ENCODE measurements around the gene C1orf226. TPM values are rescaled to one million over a fixed set of nuclear protein-coding genes. Genes with fewer than 3 reads are reported as not detected.

The C1orf226 gene, protein sequence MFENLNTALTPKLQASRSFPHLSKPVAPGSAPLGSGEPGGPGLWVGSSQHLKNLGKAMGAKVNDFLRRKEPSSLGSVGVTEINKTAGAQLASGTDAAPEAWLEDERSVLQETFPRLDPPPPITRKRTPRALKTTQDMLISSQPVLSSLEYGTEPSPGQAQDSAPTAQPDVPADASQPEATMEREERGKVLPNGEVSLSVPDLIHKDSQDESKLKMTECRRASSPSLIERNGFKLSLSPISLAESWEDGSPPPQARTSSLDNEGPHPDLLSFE
- total RNA-seq, result 7.1 TPM
- long read RNA-seq, full-length matches to known transcripts, result 1 of 6 reads
- long read RNA-seq, partial matches to known transcripts, result 0 of 6 reads
- long read RNA-seq, other reads (novel, unspliced or antisense), result 5 of 6 reads

DNA sequence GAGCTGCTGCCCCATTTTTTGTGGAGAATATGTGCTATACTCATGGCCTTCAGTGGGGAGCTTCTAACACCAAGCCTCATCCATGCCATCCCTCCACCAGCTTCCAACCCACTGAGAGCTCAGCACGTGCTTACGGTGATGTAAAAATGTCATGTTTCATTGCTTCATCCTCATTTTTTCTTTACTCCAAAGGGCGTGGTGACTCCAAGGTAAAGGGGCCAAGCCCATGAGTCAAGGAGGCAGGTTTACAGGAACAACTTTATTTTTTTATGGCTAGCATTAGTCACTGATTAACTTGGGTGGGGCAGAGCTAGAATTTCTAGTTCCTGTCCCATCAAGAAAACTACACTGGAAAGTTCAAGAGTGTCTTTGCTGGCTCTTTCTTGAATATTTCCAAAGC lies at the start of gene C1orf226:
Gene C1orf226, plus strand, starts transcription at position 346 of the 400 bp plus-strand sequence. CDS start 174 bp downstream, outside the sequence.
- ATAC-seq, result peak; percentile 72
- Histone ChIP-seq H3K36me3 (no peaks in the 10 kb centered on the region), H3K27me3 (no peaks in the 10 kb centered on the region), H3K4me3 (no peak within 1 kb of the TSS), H3K4me1 (peaks cover 10% of the 10 kb centered on the region), H3K27ac (peak within 1 kb of the TSS; percentile 47), H3K9me3 (no peaks in the 10 kb centered on the region)
- intact Hi-C loops (cut with DNase I), result loop anchor here (10.0 kb wide), 1 partner anchor 327 kb away; no protein-coding TSS in a partner anchor
- no peak for DNase-seq
- TF ChIP-seq, protein P1, sequence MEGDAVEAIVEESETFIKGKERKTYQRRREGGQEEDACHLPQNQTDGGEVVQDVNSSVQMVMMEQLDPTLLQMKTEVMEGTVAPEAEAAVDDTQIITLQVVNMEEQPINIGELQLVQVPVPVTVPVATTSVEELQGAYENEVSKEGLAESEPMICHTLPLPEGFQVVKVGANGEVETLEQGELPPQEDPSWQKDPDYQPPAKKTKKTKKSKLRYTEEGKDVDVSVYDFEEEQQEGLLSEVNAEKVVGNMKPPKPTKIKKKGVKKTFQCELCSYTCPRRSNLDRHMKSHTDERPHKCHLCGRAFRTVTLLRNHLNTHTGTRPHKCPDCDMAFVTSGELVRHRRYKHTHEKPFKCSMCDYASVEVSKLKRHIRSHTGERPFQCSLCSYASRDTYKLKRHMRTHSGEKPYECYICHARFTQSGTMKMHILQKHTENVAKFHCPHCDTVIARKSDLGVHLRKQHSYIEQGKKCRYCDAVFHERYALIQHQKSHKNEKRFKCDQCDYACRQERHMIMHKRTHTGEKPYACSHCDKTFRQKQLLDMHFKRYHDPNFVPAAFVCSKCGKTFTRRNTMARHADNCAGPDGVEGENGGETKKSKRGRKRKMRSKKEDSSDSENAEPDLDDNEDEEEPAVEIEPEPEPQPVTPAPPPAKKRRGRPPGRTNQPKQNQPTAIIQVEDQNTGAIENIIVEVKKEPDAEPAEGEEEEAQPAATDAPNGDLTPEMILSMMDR (IDR thresholded peaks at IDR 0.05), result no peak

DNA sequence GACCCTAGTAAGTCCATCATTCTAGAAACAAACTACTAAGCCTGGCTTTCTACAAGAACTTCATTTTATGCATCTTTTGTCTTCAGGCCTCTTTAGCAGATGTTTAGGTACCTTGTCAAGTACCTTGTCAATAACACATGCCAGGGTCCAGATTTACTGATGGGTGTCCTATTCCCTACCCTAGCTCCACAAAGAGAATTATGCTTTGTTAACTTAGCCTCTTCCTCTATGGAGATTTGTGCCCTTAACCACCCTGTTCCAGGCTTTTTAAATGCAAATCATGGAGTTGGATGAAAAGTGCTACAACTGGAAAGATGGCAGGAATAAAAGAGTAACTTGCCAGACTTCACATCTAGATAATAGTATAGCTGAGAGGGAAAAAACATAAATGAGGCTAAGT lies 47.5 kb upstream of the C1orf226 start:
- H3K27me3 ChIP-seq, result no peaks in the 10 kb centered on the region
- H3K9me3 ChIP-seq, result no peaks in the 10 kb centered on the region
- no peaks in the 10 kb centered on the region for H3K4me1 ChIP-seq
- TF ChIP-seq, protein P1 (IDR thresholded peaks at IDR 0.05), result no peak
- H3K36me3 ChIP-seq, result no peaks in the 10 kb centered on the region
- H3K4me3 ChIP-seq, result no peak overlapping the region
- intact Hi-C loops (cut with DNase I), result no loop called here
- no peak overlapping the region for H3K27ac ChIP-seq
- ATAC-seq (no peak), DNase-seq (no peak)

DNA sequence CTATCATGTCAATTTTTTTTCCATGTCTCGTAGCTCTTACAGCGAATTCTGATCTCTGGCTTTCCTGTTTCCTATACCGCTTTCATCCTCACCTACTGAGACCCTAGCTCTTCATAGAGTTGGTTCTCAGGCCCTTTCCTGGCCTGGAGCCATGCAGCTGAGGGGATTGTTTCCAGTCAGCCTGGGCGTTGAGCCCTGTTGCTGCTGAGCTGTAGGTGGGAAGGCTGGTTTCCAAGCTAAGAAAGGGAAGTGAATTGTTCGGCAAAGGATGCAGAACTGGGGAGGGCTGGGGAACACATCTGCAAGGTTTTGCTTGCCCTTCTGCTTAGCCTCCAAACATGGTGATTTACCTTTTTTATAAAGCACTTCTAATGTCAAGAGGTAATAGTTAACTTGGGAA lies 46.4 kb upstream of the C1orf226 start:
- no peaks in the 10 kb centered on the region for H3K4me1 ChIP-seq
- TF ChIP-seq, protein P1 (IDR thresholded peaks at IDR 0.05), result no peak
- H3K27ac ChIP-seq, result no peak overlapping the region
- intact Hi-C loops (cut with DNase I), result no loop called here
- DNase-seq (no peak), ATAC-seq (peak; percentile 50)
- H3K4me3 ChIP-seq, result no peak overlapping the region
- no peaks in the 10 kb centered on the region for H3K36me3 ChIP-seq
- H3K9me3 ChIP-seq, result no peaks in the 10 kb centered on the region
- no peaks in the 10 kb centered on the region for H3K27me3 ChIP-seq

DNA sequence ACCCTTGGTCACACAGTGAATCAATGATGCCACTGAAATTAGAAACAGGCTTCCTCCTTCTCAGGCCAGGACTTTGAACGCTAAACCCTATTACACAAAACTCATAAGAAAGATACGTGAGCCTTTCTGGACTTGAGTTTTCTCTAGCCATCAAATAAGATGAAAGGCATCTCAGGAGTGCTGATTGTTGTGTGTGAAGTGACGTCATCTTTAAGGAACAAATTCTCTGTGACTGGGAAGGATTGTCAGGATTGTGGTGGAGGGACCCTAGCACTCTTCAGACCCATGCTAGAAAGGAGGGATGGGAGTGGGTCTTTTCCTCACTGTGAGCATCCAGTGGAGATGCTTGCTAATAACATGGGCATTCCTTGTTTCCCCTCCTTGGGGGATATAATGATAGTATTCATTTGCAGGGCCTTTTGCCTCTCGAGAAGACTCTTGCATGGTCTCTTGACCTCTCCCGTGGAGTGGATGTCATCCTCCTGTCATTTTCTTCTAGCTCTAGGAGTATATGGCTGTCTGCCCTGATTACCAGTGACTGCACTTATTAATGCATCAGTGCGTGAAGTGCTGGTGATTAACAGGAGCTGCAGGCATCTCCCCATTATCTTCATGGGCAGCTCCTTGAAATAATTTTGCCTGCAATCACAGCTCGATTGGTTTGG lies 44.8 kb upstream of the C1orf226 start:
- Histone ChIP-seq H3K27ac (no peak overlapping the region), H3K9me3 (no peaks in the 10 kb centered on the region), H3K36me3 (no peaks in the 10 kb centered on the region), H3K27me3 (no peaks in the 10 kb centered on the region), H3K4me1 (no peaks in the 10 kb centered on the region), H3K4me3 (no peak overlapping the region)
- ATAC-seq (no peak), DNase-seq (no peak)
- TF ChIP-seq, protein P1 (IDR thresholded peaks at IDR 0.05), result no peak
- intact Hi-C loops (cut with DNase I), result no loop called here

DNA sequence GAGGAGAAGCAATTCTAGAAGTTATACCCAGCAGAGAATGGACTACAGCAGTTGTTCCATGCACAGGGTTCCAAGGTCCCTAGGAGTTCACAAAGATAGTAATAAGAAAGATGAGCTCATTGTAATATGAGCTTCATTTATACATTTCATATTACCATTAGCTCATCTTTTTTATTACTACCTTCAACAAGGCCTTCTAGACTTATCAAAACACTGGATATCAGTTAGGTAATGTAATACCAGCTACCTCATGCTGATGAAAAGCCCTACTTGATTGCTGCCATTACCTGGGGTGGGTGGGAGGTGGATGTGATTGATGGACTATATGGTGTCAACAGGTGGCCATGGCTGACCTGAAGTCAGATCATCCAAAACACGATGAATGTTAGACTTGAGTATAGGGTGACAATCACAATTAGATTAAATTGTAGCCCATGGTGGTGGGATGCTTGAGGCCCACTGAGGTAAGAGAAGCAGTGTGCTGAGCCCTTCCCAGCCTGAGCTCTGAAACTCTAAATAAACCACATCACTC lies 39.0 kb upstream of the C1orf226 start:
- DNase-seq, result no peak
- no peaks in the 10 kb centered on the region for H3K4me1 ChIP-seq
- TF ChIP-seq, protein P1 (IDR thresholded peaks at IDR 0.05), result no peak
- H3K9me3 ChIP-seq, result no peaks in the 10 kb centered on the region
- no peaks in the 10 kb centered on the region for H3K27me3 ChIP-seq
- H3K36me3 ChIP-seq, result no peaks in the 10 kb centered on the region
- no peak overlapping the region for H3K27ac ChIP-seq
- no peak for ATAC-seq
- no peak overlapping the region for H3K4me3 ChIP-seq
- intact Hi-C loops (cut with DNase I), result no loop called here

Data from upper lobe of right lung (tissue), 1 donor.